Esophagus muscularis mucosa (tissue), 4 donors: Measurements from ENCODE around the gene ATP5PO. TPM values are rescaled to one million over a fixed set of nuclear protein-coding genes. Genes with fewer than 3 reads are reported as not detected.
A peak's percentile ranks its signal among the peaks of the same experiment; 100 is the strongest.

Source experiments
- DNase-seq: peaks from one replicate; pipeline ENCODE4 v3.0.0-alpha.2; 2017; ENCODE audit errors: extremely low spot score
- H3K27ac ChIP-seq, 4 donors: fragments of 200-600 bp; sonication (generic); replicated peaks in 1 of 4; 1 replicate in 3 of 4; 2 replicates in 1 of 4; pipeline ENCODE4 v1.5.1; 2016 to 2019; ENCODE audit warnings: mild to moderate bottlenecking in 1 of 4
- H3K27me3 ChIP-seq, 4 donors: fragments of 200-600 bp; sonication (generic); one replicate each; pipeline versions ENCODE4 v1.5.1 to v1.6.0; 2016 to 2019
- H3K36me3 ChIP-seq, 4 donors: fragments of 200-600 bp; sonication (generic); one replicate each; pipeline ENCODE4 v1.5.1; 2016 to 2019
- H3K4me1 ChIP-seq, 4 donors: fragments of 200-600 bp; sonication (generic); one replicate each; pipeline ENCODE4 v1.5.1; 2016 to 2019
- H3K4me3 ChIP-seq, 4 donors: fragments of 200-600 bp; sonication (generic); 1 replicate in 2 of 4; 2 replicates in 2 of 4; pipeline ENCODE4 v1.5.1; 2016 to 2019; ENCODE audit warnings: mild to moderate bottlenecking in 4 of 4, moderate library complexity in 1 of 4
- H3K9me3 ChIP-seq, 4 donors: fragments of 200-600 bp; sonication (generic); 1 replicate in 3 of 4; 2 replicates in 1 of 4; pipeline ENCODE4 v1.5.1; 2016 to 2019
- EP300 ChIP-seq: sonication (generic); formaldehyde crosslinking; IDR thresholded peaks from one replicate; pipeline ENCODE4 v1.6.1; 2017; ENCODE audit warnings: antibody characterized with exemption
- POLR2A ChIP-seq: fragments of 450-650 bp; IDR thresholded peaks from one replicate; pipeline ENCODE4 v1.6.1; 2017; ENCODE audit warnings: antibody characterized with exemption, moderate library complexity, mild to moderate bottlenecking, low read depth
- POLR2AphosphoS5 ChIP-seq, 2 donors: sonication (generic); formaldehyde crosslinking; IDR thresholded peaks; one replicate each; pipeline ENCODE4 v1.6.1; 2017; ENCODE audit warnings: antibody characterized with exemption in 2 of 2
- WGBS: methylation state at CpG from one replicate; pipeline ENCODE4 v1.1.5; 2018; 5-methylcytosine and 5-hydroxymethylcytosine counted together
- intact Hi-C: fragments of 100-400 bp; cut with DNase I; formaldehyde crosslinking; loops from one replicate; pipeline ENCODE4 v1.15.1; 2023
- total RNA-seq, 4 donors: library from RNA; depleted of rRNA; stranded (reverse); fragments of >200 nt; gene quantifications; one replicate each; pipeline versions ENCODE4 v1.1.0 to v1.2.1, GENCODE V29; 2016
- TF ChIP-seq, protein P1 (sequence below), 3 experiments: fragments of 200-600 bp in 2 of 3; fragments of 450-650 bp in 1 of 3; sonication (generic) in 2 of 3; IDR thresholded peaks; one replicate each; pipeline ENCODE4 v1.5.1; 2017 to 2019; ENCODE audit warnings: antibody characterized with exemption in 3 of 3, mild to moderate bottlenecking in 2 of 3, moderate library complexity in 1 of 3

Gene ATP5PO
- total RNA-seq, 4 donors from 2014 or later: 130 to 289 (median 195) TPM

DNA sequence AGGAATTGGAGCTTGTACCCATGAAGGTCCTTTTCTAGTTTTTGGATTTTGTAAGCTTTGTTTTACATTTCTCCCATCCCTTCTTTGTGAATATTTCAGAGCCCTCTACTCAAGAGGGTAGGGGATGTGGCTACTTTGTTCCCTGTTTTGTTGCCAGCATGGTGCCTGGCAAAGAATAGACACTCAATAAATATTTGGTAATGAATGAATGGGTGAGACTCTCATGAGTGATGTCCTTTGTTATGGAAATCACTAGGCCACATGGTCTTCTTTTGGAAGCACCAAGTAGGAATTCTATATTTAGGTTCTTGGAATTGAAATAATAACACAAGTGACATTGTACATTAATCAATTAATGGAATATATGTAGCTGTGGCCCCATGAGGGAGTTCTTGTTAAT is 26.8 kb upstream of the ATP5PO start:
- Histone ChIP-seq H3K27me3 (no peaks in the 10 kb centered on the region), H3K9me3 (no peaks in the 10 kb centered on the region), H3K27ac (peak overlapping the region in 3 of 4 donors; percentile 25 to 68 (median 62)), H3K4me1 (peaks cover 5 to 43% (median 31%) of the 10 kb centered on the region in 4 donors), H3K4me3 (no peak overlapping the region), H3K36me3 (no peaks in the 10 kb centered on the region)
- TF ChIP-seq EP300: no peak
- TF ChIP-seq POLR2AphosphoS5 (IDR thresholded peaks at IDR 0.05): no peak
- TF ChIP-seq, protein P1, sequence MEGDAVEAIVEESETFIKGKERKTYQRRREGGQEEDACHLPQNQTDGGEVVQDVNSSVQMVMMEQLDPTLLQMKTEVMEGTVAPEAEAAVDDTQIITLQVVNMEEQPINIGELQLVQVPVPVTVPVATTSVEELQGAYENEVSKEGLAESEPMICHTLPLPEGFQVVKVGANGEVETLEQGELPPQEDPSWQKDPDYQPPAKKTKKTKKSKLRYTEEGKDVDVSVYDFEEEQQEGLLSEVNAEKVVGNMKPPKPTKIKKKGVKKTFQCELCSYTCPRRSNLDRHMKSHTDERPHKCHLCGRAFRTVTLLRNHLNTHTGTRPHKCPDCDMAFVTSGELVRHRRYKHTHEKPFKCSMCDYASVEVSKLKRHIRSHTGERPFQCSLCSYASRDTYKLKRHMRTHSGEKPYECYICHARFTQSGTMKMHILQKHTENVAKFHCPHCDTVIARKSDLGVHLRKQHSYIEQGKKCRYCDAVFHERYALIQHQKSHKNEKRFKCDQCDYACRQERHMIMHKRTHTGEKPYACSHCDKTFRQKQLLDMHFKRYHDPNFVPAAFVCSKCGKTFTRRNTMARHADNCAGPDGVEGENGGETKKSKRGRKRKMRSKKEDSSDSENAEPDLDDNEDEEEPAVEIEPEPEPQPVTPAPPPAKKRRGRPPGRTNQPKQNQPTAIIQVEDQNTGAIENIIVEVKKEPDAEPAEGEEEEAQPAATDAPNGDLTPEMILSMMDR (IDR thresholded peaks at IDR 0.05): no peak
- no peak for TF ChIP-seq POLR2A
- DNase-seq: no peak
- intact Hi-C loops: no loop called here

DNA sequence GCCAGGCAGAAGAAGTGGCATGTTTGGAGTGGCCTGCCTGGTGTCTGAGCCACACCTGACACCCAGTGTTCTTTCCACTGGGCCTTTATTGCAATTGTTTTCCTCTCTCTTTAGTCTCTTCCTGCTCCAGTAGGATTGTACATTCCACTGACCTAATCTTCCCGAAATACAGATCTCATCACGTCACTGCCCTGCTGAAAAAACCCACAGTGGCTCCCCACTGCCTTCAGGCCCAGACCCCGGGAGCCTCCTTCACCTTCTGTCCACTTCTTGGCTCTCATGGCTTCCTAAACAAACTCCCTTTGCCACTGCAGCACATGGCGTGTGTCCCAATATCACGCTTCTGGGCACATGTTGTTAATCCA is 25.3 kb upstream of the ATP5PO start:
- TF ChIP-seq EP300 (no peak), POLR2AphosphoS5 (IDR thresholded peaks at IDR 0.05) (peak; percentile 33)
- TF ChIP-seq, protein P1 (IDR thresholded peaks at IDR 0.05): no peak
- intact Hi-C loops: no loop called here
- DNase-seq: no peak
- Histone ChIP-seq H3K36me3 (no peaks in the 10 kb centered on the region), H3K4me1 (peaks cover 6 to 40% (median 29%) of the 10 kb centered on the region in 4 donors), H3K27me3 (no peaks in the 10 kb centered on the region), H3K4me3 (no peak overlapping the region), H3K27ac (peak overlapping the region; percentile 57 to 68 (median 64)), H3K9me3 (no peaks in the 10 kb centered on the region)
- 68% methylated on average over 5 of the region's 5 CpGs for WGBS

DNA sequence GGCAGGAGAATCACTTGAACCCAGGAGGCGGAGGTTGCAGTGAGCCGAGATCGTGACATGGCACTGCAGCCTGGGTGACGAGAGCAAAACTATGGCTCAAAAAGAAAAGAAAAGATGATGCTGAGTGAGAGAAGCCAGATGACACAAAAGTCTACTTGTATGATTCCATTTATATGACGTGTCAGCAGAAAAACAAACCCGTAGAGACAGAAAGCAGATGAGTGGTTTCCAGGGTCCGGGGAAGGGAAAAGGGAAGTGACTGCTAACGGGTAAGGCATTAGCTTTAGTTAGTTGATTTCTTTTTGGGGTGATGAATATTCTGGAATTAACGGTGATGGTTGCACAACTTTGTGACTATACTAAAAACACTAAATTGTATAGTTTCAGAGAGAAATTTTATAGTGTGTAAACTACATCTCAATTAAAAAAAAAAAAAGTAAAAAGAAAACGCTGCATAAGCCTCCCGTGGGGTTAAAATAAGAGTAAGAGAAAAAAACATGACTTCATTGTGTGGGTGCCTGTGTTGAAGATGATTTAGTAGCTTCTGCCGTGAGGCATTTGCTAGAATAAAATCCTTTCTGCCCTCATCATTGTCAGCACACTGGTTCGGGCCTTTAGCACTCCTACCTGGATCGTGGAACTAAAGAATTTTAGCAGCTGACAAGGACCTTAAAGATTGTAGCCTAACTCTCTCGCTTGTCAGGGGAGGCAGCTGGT is 24.7 kb upstream of the ATP5PO start:
- H3K36me3 ChIP-seq: no peaks in the 10 kb centered on the region
- H3K4me1 ChIP-seq: peaks cover 6 to 42% (median 29%) of the 10 kb centered on the region in 4 donors
- no peaks in the 10 kb centered on the region for H3K27me3 ChIP-seq
- DNase-seq: no peak
- H3K9me3 ChIP-seq: no peaks in the 10 kb centered on the region
- WGBS: 64% methylated on average over 15 of the region's 15 CpGs
- intact Hi-C loops: no loop called here
- H3K4me3 ChIP-seq: no peak overlapping the region
- TF ChIP-seq, protein P1 (IDR thresholded peaks at IDR 0.05): no peak
- TF ChIP-seq POLR2A (no peak), POLR2AphosphoS5 (IDR thresholded peaks at IDR 0.05) (no peak), EP300 (no peak)
- peak overlapping the region; percentile 57 to 68 (median 64) for H3K27ac ChIP-seq

DNA sequence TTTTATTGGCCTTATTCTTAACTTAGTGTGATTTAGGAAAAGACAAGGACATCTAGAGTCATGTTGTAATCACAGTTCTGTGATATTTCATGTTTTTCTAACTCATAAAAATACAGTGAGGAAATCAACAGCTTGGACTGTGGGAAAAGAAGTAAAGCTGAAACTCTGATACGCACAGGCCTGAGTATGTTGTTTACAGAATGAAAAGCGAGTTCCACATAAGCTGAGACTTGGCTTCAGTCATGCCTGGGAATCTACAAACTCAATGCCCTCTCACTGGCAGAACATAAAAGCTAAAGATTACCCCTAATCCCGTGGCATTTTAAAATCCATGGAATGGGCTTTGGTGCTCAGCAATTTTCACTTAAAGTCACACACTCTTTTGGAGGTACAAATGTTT is 23.6 kb upstream of the ATP5PO start:
- Histone ChIP-seq H3K27me3 (no peaks in the 10 kb centered on the region), H3K4me1 (peaks cover 6 to 42% (median 29%) of the 10 kb centered on the region in 4 donors), H3K4me3 (no peak overlapping the region), H3K27ac (peak overlapping the region in 1 of 4 donors; percentile 68), H3K36me3 (no peaks in the 10 kb centered on the region), H3K9me3 (no peaks in the 10 kb centered on the region)
- TF ChIP-seq, protein P1 (IDR thresholded peaks at IDR 0.05): no peak
- intact Hi-C loops: loop anchor here (5.0 kb wide), 1 partner anchor 133 kb away; the partner anchor contains the start of genes MRPS6 and SLC5A3
- DNase-seq: no peak
- 67% methylated on average over 3 of the region's 3 CpGs for WGBS

DNA sequence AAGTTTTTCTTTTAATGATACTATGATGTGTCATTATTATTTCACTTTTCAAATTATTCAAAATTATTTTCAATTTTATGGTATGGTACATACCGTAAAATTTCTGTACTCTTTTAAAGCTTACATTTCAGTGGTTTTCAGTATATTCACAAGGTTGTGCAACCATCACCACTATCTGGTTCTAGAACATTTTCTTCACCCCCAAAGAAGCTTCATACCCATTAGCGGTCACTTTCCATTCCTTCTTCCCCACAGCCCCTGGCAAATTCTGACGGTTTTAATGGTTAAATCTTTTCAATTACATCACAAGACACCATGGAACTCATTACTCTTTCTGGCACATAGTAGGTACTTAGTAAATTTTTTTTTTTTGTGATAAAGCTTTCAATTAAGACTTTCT is 22.8 kb upstream of the ATP5PO start:
- no peaks in the 10 kb centered on the region for H3K36me3 ChIP-seq
- H3K4me1 ChIP-seq: peaks cover 6 to 41% (median 29%) of the 10 kb centered on the region in 4 donors
- no peak overlapping the region for H3K27ac ChIP-seq
- H3K9me3 ChIP-seq: no peaks in the 10 kb centered on the region
- WGBS: 93% methylated on average over 3 of the region's 3 CpGs
- intact Hi-C loops: loop anchor here (5.0 kb wide), 1 partner anchor 134 kb away; the partner anchor contains the start of genes MRPS6 and SLC5A3
- TF ChIP-seq POLR2AphosphoS5 (IDR thresholded peaks at IDR 0.05) (no peak), EP300 (no peak), POLR2A (no peak)
- TF ChIP-seq, protein P1 (IDR thresholded peaks at IDR 0.05): no peak
- H3K27me3 ChIP-seq: no peaks in the 10 kb centered on the region
- no peak overlapping the region for H3K4me3 ChIP-seq
- no peak for DNase-seq
